ENCODE data around the gene RTN4R.
A peak's percentile ranks its signal among the peaks of the same experiment; 100 is the strongest.
"Not testable (repeated sequence)": the region's sequence is repeated elsewhere in the genome, so short reads cannot be mapped to it uniquely, and the experiment has no call there.

The RTN4R gene

DNA sequence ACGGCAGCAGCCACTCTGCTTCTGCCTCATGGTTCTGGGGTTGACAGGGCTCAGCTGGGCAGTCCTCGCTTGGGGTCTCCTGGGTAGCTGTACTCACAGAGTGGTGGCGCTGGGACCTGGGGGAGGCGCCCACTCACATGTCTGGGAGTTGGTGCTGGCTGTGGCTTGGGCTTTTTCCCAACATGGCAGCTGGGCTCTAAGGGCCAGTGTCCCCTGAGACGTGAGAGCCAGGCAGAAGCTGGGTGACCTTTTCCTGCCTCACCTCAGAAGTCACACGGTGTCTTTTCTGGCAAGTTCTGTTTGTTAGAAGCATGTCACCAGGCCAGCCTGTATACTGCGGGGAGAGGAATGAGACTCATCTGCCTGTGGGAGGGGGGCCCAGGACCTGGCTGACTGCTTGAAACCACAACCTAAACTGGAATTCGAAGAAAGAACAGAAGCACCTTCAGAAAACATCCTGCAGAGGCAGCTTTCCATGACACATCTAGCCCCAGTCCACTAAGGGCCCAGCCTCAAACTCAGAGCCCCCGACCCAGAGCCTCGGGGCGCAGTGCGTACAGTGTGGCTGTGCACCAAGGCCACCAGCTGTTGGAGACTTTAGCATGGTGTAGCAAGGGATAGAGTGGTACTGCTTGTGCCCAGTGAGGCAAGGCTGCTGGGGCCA lies 37.2 kb upstream of the RTN4R start:
- DNase-seq = not testable (repeated sequence)

DNA sequence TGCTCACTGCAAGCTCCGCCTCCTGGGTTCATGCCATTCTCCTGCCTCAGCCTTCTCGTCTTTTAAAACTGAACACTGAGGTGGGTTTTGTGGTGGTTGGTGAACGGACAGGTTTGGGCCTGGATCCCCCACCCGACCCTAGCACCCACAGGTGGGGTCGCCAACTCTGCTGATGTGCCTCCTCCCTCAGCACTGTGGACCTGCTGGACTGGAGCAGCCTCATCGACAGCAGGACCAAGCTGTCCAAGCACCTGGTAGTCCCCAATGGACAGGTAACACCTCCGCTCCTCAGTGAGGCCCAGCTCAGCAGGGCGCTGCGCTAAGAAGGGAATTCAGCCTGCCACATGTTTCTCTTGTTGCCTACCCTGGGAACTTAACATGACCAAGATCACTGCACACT lies 36.5 kb upstream of the RTN4R start:
- no peak for DNase-seq

DNA sequence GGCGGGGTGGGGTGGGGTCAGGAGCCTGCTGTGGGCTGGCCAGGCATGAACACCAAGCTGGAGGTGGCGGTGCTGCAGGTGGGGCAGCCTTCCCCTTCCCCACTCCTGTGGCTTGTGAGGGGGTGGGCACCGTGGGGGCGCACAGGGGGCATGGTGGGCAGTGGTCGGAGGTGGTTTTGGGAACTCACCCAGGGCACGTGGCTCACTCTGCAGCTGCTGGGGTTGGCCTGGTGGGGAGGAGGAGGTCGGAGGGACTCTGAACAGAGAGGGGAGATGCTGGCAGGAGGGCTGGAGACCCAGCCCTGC lies 35.1 kb upstream of the RTN4R start:
- not testable (repeated sequence) for DNase-seq

DNA sequence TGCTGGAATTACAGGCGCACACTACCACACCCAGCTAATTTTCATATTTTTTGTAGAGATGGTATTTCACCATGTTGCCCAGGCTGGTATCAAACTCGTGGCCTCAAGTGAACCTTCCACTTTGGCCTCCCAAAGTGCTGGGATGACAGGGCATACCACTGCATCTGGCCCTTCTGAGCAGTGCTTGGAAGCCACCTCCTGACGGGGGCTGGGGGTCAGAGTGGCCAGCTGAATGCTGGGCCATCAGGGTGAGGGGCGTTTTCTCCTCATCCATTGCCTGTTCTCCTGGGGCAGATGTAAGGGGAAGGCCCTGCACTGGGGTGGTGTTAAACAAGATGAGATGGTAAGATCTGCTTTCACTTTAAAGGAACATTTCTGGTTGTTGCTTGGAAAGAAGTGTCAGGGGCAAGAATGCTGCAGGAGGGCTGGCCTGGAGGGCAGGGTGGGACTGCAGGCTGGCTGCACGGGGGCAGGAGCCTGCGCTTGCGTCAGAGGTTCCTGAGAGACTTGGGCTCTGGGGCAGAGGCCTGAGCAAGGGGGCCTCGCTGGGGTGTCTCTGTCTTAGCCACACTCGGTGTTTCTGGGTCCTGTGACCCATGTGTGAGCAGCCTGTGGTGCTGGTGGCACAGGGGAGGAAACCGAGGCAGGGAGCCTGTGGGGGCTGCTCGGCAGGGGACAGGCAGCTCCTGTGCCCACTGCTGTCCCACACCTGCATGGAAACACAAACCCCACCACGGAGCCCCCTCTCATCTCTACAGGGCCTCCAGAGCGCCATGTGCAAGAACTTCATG lies 34.5 kb upstream of the RTN4R start:
- DNase-seq = no peak

DNA sequence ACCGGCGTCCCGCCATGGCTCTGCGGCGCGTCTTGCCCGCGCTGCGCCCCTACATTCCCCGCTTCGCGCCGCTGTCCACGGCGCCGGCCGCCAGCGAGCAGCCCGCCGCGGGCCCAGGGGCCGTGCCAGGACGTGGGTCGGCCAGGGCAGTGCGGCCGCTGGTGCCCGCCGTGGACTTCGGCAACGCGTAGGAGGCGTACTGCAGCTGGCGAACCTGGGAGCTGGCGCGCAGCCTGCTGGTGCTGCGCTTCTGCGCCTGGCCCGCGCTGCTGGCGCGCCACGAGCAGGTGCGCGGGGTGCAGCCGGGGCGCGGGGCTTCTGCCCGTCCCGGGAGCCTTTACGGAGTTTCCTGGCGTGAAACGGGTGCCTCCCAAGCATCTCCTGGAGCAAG lies 31.6 kb upstream of the RTN4R start:
- no peak for DNase-seq

DNA sequence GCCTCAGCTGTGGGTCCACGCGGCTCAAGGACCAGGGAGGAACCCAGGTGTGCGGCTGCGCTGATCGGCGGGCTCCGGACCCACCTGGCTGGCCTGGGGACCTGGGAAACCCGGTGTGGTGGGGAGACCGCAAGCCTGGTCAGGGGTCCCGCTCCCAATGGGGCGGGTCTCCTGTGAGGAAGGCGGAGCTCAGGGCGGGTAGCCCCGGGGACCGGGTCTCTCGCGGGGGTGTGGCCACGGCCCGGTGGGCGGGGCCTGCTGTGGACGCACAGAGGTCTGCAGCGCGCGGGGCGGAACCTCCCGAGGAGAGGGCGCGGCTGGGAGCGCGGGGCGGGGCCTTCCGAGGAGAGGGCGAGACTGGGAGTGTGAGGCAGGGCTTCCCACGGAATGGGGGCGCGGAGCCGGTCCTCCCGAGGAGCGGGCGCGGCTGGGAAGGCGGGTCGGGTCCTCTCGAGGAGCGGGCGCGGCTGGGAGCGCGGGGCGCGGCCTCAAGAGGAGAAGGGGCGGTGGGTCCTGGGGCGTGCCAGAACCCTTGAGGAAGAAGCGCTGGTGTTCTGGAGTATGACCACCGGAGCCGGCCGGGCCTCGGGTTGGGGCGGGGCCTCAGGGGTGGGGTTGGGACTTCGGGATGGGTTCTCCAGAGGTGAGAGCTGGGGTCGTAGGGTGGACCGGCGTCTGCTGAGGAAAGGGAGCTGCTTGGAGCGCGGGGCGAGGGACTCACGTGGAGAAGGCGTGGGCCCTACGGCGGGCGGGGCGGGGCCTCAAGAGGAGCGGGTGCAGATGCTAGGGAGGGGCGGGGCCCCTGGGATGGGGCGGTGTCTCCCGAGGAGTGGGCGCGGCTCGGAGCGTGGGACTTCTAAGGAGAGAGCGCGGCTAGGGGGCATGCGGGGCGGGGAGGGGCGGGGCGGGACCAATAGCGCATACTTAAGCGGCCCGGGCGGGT lies 31.0 kb upstream of the RTN4R start:
- DNase-seq = peak; percentile 64

DNA sequence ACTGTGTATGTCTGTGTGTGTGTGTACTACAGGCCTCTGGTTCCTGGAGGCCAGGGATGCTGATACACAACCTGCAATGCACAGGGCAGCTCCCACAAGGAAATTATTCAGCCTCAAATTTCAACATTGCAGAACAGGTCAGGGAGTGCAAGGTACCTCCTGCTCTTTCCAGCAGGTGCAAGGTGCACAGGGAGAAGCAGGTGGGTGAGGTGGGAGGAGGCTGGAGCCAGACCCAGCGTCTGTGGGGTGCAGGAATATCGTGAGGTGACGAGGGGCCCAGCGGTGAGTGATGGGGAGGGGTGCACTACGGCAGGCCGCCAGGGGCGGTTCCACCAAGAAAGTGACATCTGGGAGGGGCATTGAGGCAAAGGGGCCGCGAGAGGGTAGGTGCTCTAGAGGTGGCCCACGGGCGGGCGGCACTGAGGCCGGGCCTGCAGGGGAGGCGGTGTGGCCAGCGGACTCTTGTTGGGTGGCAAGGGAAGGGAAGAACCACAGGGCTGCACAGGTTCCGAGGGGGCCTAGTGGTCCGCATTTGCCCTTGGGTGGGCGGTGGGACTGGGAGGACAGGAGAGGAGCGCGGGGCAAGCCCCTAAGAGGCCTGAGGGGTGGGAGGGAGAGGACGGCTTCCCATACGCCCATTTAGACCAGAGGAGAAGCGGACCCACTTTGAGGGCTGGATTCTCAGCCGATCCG lies 30.1 kb upstream of the RTN4R start:
- no peak for DNase-seq

DNA sequence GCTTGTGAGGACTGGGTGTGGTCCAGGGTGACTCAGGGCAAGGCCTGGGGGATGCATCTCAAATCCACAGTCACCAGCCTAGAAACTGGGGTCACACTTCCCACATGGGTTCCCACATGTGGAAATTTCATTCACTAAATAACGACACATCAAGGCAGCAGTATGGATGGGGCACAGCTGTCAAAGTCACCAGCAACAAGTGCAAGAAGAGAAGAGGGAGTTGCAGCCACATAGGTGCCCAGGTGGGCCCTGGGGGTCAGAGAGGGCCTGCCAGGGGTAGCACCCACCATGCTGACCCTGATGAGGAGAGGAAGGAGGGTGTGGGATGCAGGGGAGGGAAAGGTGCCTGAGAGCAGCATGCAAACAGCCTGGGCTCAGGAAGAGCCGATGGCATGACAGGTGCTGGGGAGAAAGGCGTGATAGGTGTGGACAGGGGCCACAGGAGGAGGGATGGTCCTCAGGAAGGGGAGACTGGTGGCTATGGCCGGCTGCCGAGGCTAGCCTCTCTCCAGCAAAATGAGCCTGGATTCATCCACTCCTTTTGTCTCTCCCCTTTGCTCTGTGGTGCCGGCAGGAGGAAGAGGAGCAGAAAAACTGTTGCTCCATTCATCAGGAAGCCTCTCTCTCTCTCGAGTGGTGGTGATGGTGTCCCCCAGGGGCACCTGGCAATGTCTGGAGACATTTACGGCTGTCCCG lies 29.4 kb upstream of the RTN4R start:
- DNase-seq = no peak

DNA sequence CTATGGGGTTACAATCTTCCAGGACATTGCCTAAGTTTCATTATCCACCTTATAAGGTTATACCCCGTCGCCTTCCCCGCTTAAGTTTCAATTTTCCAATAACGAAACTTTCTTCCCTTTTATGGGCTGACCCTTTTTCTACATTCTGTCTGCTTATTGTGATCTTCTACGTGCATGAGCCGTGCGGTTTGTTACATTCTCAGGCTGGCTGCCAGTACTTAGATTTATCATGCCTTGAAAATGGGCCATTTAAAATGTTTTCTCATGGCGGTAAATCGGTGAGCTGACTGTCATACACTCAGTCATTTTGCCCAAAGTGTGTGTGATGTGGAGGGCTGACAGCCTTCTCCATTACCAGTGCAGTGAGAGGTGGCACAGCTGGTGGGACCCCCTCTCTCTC lies 28.5 kb upstream of the RTN4R start:
- DNase-seq = no peak

DNA sequence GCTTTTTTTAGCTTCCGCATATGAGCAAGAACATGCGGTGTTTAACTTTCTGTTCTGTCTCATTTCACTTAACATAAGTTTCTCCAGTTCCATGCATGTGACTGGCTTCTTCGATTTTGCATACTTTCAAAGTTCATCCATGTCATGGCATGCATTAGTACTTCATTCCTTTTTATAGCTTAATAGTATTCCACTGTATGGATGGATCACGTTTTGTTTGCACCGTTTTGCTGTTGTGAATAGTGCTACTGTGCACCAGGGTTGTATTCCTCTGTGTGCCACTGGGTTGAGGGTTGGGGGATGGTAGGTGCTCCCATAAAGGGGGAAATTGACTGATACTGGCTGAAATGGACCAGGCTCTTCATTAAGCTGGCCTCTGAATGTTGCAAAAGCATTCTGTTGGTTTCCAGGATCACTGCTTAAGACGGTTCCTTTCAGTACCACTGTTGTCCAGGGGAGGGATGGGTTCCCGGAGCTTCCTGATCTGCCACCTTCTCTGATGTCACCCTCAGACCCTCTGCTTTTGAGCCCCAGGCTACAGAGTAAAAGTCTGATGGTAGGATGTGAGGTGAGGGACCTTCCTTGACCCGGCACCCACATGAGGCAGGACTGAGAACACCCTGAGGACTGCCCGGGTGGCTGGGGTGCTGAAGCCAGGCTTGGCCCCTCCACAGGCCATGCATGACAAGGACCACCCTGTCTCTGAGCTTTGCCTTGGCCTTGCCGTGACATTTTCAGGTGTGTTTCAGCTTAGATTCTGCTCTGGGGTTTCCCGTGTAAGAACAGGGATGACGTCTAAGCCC lies 27.3 kb upstream of the RTN4R start:
- DNase-seq = no peak

DNA sequence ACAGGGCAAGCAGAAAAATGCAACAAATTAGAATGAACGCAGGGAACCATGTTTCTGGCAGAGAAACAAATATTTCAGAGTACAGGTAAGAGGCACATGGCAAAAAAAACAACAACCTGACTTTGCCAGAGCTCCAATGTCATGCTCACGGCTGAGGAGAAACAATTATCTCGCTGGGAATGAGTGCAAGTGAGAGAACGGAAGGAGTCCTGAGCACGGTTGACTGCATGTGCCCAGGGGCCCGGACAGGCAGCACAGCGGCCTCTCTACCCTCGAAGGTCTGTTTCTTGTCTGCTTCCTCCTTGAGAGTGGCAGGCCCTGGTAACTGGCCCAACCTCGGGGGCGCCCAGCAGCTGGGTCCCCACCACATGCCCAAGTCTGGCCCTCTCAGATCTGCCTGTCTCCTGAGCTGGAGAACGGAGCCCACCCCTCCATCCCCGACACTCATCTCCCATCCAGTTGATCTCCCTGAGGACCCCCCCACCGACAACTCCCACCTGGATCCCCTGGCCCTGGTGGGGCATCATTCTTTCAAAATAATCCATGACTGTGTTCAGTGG lies 24.6 kb upstream of the RTN4R start:
- DNase-seq = no peak

DNA sequence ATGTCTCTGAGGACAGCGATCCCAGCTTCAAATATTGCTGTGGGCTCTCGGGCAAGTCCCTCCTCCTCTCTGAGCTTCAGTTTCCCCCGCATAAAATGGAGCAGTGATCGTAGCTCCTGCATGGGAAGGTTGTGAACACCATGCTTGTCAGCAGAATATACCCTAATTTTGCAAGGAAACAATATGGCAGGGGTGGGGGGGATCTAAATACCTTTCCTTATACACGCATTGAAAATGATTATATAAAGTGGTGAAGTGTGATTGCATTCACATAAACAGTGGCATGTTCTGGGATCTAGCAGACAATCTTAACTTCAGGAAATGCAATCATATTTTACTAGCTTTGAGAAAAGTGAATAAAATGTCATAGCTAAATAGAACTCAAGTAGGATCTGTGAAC lies 24.0 kb upstream of the RTN4R start:
- no peak for DNase-seq

DNA sequence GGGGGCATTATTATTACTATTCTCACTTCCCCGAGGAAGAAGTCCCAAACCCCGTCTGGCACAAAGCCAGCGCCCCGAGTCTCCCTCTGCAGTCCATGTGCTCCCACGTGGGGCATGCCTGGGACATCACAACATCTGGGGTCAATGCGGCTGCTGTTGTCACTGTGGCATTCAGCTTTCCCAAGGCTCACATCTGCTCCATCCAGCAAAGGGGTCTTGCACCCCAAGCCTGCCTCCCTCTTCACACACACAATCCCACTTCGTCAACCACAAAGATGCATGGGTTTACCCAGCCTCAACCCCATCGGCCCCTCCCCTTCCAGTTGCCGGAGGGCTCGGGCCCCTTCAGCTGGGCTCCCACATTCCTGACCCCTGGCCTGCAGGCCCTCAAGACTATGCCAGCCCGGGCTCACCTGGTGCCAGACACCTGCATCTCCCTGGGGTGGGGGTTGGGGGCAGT lies 23.5 kb upstream of the RTN4R start:
- no peak for DNase-seq

DNA sequence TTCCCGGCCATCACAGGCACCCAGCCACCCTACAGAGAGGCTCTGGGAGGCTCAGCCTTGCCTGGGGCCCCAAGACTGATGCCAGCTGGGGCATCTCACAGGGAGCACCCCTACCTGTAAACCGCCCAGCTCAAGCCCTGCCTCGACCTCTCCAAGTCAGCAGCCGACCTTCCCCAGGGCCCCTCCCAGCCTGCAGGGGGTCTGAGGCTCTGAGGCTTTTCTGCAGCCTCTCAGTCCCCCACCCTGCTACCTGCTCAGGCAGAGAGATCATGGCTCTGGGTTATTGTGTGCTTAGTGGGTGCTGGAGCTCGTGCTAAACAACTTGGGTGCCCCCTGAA lies 23.1 kb upstream of the RTN4R start:
- DNase-seq = no peak

DNA sequence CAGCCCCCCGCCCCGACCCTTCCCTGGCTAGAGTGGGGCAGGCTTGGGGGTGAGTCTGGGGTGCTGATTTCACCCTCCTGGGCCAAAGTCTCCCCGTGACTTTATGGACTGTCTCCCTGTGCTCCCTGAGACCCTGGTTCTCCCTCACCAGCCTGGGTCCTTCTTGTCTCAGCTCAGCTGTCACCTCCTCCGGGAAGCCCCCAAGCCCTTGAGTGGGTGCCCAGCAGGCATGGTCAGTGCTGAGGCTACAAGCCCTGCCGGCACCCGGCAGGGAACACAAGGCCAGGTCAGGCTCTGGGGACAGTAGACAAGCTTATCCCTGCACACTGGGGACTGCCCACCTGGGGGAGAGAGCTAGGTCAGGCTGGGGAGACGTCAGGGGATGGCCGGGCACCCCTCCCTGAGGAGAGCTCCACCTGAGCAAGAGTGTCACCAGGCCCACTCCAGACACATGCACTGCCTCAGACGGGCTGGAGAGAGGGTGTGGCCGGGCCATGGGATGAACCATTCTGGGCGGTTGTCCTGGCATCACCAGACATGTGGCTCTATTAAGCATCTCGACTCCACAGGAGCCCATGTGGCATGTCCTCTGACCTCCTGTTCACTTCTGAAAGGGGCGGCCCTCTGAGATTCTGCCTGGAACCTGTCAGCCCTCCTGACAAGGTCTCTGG lies 22.6 kb upstream of the RTN4R start:
- DNase-seq = no peak

DNA sequence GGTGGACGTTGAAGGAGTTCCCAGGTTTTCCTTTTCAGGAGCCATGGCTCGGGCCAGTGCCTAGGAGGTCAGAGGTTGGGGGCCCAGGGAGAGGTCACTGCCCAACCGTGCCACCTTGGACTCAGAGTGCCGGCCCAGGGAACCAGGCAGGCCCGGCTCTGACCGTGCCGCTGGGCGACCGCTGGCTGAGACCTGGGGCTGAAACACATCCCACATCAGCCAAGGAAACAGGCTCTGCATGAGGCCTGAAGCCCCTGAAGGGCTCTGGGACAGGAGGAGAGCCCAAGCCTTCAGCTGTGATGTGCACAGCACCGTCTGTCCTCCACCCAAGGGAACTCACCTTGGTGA lies 21.9 kb upstream of the RTN4R start:
- no peak for DNase-seq

DNA sequence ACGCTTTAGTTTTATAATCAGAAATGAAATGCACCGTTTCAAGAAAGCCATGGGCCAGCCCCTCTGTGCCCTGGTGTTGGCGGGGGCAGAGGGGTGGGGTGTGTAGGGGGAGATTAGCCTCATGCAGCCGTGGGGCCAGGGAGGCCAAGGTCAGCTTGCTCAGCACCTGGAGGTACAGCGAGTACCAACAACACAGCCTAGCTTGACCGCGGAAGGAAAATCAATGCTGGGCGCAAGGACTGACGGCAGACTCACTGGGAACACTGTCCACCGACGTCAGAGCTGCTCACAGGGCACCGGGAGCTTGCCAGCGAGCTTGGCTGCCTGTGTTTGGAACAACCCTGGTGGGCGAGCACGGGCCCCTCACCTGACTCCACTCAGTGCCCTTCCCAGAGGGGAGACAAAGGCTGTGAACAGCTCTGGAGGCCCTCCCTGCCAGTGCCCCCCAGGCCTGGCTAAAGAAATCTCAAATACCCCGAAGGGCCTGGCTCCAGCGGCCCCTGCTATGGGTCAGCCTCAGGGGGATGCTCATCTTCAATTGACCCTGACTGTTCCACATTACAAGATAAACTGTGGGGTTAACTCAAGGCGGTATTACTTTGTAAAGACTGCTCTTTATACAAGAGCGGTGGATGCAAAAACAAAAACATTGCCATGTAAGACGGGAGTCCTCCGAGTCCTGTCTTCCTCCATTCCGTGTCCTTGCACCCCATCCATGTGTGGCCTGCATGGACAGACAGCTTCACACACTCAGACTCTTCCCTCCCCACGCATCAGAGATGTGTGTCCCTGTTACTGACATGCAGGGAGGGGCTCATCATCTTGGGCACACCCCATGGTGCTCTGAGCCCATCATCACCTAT lies 21.3 kb upstream of the RTN4R start:
- not testable (repeated sequence) for DNase-seq

DNA sequence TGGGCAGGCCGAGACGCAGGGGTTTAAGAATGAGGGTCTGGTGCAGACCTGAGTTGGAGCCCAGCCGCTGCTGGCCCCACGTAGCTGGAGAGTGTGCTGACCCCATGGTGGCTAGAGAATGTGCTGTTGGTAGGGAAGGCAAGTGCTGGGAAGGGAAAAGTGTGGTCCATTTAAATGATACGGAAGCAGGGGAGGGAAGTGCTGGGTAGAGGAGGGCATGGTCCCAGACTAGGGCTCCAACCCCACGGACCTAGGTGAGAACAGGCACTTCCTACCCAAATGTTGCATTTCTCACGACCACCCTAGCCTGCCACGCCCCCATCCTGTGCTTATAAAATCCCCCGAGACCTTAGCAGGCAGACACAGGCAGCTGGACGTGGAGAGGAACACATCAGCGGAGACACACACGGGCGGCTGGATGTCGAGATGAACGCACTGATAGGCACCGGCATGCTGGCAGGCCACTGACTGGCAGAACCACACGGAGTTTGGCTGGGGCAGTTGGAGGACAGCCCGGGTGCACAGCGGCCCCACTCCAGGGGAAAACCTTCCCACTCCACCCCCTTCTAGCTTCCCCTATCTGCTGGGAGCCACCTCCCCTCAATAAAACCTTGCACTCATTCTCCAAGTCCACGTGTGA lies 18.8 kb upstream of the RTN4R start:
- not testable (repeated sequence) for DNase-seq

DNA sequence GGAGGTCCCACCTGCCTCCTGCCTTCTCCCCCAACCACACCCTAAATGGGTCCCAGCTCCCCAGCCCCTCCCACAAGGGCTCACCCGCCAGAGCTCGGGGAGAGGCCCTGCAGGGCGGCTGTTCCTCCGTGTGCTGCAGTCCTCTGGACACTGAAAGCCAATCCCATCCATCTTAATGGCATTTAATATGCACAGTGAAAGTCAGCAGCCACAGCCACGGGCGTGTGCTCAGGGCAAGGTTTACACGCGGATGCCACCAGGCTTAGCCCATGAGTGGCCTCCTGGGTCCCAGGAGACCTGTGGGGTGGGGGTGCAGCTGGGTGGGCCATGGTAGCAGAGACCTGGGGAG lies 18.2 kb upstream of the RTN4R start:
- DNase-seq = not testable (repeated sequence)

All from NCI-H2029 (cell line).